ENCODE data around the gene CDYL. TPM values are rescaled to one million over a fixed set of nuclear protein-coding genes. Genes with fewer than 3 reads are reported as not detected.

CDYL gene
- total and polyA plus RNA-seq, 4 donors = 3.3 to 25.4 (median 11.0) TPM

DNA sequence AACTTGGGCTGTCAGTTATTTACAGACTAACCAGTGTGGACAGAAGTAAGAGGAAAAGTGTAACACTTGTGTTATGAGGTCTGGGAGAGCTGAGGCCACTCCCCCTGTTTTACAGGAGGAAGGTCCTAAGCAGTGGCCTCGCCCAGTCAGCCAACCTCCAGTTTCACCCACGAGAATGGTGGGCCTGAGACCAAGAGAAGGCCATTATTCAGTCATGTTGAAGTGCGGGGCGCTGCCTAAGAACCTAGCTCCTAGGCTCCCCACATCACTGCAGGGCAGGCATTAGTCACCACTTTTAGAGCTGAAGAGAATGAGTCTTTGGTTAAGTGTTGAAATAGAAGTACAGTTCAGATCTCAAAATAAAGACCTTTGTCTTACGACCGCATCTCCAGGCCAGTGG, 27.9 kb downstream of the CDYL start:
- H3K4me3 ChIP-seq (ENCODE audit: low read depth in 1 of 3, low read length in 3 of 3) = no peak overlapping the region
- TF ChIP-seq FOXA2 (IDR thresholded peaks at IDR 0.05) (no peak), SP1 (IDR thresholded peaks at IDR 0.05) (no peak), YY1 (IDR thresholded peaks at IDR 0.05) (no peak), EGR1 (IDR thresholded peaks at IDR 0.05; ENCODE audit: low read depth in 2 of 2) (no peak), FOXA1 (IDR thresholded peaks at IDR 0.05) (no peak), HNF4A (conservative IDR thresholded peaks at IDR 0.05) (no peak), HNF4G (IDR thresholded peaks at IDR 0.05) (no peak), NR2F2 (IDR thresholded peaks at IDR 0.05) (no peak), GABPA (IDR thresholded peaks at IDR 0.05 in 1 of 2, conservative IDR thresholded peaks at IDR 0.05 in 1 of 2) (no peak), RXRA (IDR thresholded peaks at IDR 0.05) (no peak), TAF1 (conservative IDR thresholded peaks at IDR 0.05) (no peak), JUND (IDR thresholded peaks at IDR 0.05) (no peak), RAD21 (IDR thresholded peaks at IDR 0.05) (no peak)
- TF ChIP-seq, protein P1, sequence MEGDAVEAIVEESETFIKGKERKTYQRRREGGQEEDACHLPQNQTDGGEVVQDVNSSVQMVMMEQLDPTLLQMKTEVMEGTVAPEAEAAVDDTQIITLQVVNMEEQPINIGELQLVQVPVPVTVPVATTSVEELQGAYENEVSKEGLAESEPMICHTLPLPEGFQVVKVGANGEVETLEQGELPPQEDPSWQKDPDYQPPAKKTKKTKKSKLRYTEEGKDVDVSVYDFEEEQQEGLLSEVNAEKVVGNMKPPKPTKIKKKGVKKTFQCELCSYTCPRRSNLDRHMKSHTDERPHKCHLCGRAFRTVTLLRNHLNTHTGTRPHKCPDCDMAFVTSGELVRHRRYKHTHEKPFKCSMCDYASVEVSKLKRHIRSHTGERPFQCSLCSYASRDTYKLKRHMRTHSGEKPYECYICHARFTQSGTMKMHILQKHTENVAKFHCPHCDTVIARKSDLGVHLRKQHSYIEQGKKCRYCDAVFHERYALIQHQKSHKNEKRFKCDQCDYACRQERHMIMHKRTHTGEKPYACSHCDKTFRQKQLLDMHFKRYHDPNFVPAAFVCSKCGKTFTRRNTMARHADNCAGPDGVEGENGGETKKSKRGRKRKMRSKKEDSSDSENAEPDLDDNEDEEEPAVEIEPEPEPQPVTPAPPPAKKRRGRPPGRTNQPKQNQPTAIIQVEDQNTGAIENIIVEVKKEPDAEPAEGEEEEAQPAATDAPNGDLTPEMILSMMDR (IDR thresholded peaks at IDR 0.05; ENCODE audit: low read depth, low read length, missing input control) = no peak
- TF ChIP-seq, protein P2, sequence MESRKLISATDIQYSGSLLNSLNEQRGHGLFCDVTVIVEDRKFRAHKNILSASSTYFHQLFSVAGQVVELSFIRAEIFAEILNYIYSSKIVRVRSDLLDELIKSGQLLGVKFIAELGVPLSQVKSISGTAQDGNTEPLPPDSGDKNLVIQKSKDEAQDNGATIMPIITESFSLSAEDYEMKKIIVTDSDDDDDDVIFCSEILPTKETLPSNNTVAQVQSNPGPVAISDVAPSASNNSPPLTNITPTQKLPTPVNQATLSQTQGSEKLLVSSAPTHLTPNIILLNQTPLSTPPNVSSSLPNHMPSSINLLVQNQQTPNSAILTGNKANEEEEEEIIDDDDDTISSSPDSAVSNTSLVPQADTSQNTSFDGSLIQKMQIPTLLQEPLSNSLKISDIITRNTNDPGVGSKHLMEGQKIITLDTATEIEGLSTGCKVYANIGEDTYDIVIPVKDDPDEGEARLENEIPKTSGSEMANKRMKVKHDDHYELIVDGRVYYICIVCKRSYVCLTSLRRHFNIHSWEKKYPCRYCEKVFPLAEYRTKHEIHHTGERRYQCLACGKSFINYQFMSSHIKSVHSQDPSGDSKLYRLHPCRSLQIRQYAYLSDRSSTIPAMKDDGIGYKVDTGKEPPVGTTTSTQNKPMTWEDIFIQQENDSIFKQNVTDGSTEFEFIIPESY (IDR thresholded peaks at IDR 0.05) = no peak
- TF ChIP-seq, protein P3, sequence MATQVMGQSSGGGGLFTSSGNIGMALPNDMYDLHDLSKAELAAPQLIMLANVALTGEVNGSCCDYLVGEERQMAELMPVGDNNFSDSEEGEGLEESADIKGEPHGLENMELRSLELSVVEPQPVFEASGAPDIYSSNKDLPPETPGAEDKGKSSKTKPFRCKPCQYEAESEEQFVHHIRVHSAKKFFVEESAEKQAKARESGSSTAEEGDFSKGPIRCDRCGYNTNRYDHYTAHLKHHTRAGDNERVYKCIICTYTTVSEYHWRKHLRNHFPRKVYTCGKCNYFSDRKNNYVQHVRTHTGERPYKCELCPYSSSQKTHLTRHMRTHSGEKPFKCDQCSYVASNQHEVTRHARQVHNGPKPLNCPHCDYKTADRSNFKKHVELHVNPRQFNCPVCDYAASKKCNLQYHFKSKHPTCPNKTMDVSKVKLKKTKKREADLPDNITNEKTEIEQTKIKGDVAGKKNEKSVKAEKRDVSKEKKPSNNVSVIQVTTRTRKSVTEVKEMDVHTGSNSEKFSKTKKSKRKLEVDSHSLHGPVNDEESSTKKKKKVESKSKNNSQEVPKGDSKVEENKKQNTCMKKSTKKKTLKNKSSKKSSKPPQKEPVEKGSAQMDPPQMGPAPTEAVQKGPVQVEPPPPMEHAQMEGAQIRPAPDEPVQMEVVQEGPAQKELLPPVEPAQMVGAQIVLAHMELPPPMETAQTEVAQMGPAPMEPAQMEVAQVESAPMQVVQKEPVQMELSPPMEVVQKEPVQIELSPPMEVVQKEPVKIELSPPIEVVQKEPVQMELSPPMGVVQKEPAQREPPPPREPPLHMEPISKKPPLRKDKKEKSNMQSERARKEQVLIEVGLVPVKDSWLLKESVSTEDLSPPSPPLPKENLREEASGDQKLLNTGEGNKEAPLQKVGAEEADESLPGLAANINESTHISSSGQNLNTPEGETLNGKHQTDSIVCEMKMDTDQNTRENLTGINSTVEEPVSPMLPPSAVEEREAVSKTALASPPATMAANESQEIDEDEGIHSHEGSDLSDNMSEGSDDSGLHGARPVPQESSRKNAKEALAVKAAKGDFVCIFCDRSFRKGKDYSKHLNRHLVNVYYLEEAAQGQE (IDR thresholded peaks at IDR 0.05) = no peak
- TF ChIP-seq, protein P4, sequence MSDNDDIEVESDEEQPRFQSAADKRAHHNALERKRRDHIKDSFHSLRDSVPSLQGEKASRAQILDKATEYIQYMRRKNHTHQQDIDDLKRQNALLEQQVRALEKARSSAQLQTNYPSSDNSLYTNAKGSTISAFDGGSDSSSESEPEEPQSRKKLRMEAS (IDR thresholded peaks at IDR 0.05) = no peak
- TF ChIP-seq, protein P5, sequence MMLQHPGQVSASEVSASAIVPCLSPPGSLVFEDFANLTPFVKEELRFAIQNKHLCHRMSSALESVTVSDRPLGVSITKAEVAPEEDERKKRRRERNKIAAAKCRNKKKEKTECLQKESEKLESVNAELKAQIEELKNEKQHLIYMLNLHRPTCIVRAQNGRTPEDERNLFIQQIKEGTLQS (IDR thresholded peaks at IDR 0.05) = no peak
- H3K9ac ChIP-seq (ENCODE audit: low read depth in 1 of 2, low read length in 2 of 2) = no peak overlapping the region
- H3K27me3 ChIP-seq (ENCODE audit: control insufficient read depth in 4 of 4, insufficient read depth in 4 of 4, low read length in 3 of 4) = no peaks in the 10 kb centered on the region
- no peak for DNase-seq (ENCODE audit: low spot score)
- H3K27ac ChIP-seq (ENCODE audit: low read depth in 1 of 2, low read length in 2 of 2) = no peak overlapping the region
- peaks cover 0 to 9% (median 7%) of the 10 kb centered on the region in 4 donors for H3K4me1 ChIP-seq (ENCODE audit: control insufficient read depth in 4 of 4, insufficient read depth in 4 of 4, low read length in 3 of 4)
- H3K36me3 ChIP-seq (ENCODE audit: control insufficient read depth in 4 of 4, insufficient read depth in 3 of 4, low read depth in 1 of 4, low read length in 3 of 4) = peaks cover 0 to 1% (median 0%) of the 10 kb centered on the region in 4 donors
- WGBS = 94% methylated on average over 6 of the region's 6 CpGs
- H3K9me3 ChIP-seq (ENCODE audit: control insufficient read depth in 4 of 4, low read length in 3 of 4) = no peaks in the 10 kb centered on the region

All from liver (tissue), 9 donors.